Stimulated activated CD4-positive, alpha-beta T cell treated with anti-CD3 and anti-CD28 coated beads, Interleukin-12 subunit alpha, Interleukin-12 subunit beta, amount 100 ng/mL, for 48 hours (primary cell): ENCODE data around the gene CYP17A1.
A peak's percentile ranks its signal among the peaks of the same experiment; 100 is the strongest.
"Not testable (repeated sequence)": the region's sequence is repeated elsewhere in the genome, so short reads cannot be mapped to it uniquely, and the experiment has no call there.

ENCODE experiments used
- DNase-seq, 3 donors: peaks; one replicate each; pipeline ENCODE4 v3.0.0-alpha.2; 2020; ENCODE audit warnings: low read depth in 2 of 3, low spot score in 1 of 3

The CYP17A1 gene

DNA sequence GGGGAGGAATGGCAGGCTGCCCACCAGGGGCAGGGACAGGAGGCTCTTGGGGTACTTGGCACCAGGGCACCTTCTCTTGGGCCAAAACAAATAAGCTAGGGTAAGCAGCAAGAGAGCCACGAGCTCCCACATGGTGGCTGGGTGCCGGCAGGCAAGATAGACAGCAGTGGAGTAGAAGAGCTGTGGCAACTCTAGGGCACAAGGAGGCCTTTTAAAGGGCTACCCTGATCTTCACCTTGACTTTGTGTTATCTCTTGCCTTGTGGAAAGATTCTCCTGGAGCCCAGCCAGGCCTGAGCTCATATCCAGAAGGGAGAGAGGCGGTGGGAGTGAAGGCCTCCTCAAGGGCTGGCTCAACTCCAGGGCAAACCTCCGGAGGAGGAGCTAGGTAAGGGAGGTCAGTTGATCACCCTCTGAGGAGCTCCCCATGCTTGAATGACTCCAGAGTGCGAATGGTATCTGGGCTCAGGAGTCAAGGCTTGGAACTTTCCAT lies at the start of gene CYP17A1:
Gene CYP17A1 (minus strand): TSS at position 184 of the 492 bp plus-strand sequence. CDS start 52 bp downstream, at position 132.
- DNase-seq = no peak

DNA sequence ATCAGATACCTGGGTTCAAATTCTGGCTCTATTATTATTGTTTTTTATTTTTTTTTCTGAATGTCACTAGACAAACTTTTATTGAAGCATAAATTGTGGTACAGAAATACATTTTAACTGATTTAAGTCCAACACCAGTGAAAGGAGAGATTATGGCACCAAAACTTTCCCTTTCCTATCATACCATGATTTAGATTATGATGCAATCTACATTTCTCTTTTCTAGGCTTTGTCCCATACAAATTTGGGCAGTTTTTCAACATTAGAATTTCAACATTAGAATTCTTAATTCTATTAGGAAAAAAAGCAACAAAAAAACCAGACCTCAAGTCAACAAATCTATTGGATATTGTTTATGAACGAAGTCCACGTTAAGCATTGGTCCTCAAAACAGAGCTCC lies 43.0 kb upstream of the CYP17A1 start:
- no peak for DNase-seq

DNA sequence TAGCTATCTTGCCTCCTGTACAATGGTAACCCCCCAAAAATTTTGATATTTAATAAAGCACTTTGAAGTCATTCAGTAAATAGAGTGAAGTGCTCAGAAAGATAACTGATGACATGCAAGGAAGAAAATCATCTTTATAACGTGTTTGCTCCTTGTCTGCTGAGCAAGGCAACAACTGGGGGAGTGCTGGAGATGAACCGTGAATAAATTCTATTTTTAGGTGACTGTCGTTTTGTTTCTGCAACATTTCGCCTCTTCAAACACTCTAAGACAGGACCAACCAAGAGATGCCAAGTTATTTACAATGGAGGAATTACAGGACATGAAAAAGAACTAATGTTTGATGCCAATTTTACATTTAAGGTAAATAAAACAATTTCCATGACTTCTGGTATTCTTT lies 41.4 kb upstream of the CYP17A1 start:
- no peak for DNase-seq

DNA sequence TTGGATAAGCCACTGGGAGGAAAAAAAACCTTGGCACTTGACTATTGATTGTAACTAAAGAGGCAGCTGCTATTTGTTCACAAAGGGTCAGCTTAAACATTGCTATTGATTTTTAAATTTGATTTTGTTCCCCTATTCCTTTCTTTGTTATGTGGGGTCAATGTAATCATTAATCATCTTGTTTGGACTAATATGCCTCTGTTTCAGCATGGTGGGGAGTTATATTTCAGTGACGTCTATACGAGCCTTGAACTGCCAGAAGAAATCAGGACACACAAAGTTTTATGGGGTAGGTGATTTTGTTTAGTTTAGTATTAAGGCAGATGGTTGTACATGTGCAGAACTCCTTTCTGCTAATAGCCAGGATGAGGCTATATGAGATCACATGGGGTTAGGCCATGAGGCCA lies 39.5 kb upstream of the CYP17A1 start:
- no peak for DNase-seq

DNA sequence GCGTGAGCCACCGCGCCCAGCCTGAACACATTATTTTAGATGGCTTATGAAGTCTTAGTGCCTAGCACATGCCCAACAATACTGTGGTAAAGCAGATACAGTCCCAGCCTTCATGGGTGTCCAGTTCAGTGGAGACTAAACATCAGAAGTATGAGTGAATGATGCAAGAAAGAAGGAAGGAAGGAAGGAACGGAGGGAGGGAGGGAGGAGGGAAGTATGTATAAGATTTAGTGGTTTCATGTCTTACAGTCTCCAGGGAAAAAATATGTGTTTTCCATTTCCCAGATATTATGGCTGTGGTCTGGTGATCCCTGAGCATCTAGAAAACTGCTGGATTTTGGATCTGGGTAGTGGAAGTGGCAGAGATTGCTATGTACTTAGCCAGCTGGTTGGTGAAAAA lies 35.0 kb upstream of the CYP17A1 start:
- DNase-seq = no peak

GRCh38 chr10:102870221-102870620 lies 33.0 kb upstream of the CYP17A1 start:
- no peak for DNase-seq

- DNase-seq = peak in 1 of 3 donors; percentile 5
Observed at GRCh38 chr10:102869258-102870198, 32.3 kb upstream of the CYP17A1 start, which contains the start of gene AS3MT. TSS of gene AS3MT (plus strand) at chr10:102869470. CDS start at chr10:102869593, 123 bp downstream.

DNA sequence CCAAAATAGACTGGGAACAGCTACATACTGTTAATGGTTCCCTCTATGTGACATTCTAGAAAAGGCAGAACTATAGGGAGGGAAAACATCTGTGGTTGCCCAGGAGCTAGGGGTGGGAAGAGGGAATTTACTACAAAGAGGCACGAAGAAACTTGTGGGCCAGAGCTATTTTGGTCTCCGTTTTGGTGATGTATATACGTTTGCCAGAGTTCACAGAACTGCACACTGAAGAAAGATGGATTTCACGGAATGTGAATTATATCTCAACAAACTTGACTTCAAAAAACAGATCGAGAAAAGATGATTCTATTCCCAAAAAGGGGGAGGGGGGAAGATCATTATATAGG lies 31.7 kb upstream of the CYP17A1 start:
- DNase-seq = no peak

DNA sequence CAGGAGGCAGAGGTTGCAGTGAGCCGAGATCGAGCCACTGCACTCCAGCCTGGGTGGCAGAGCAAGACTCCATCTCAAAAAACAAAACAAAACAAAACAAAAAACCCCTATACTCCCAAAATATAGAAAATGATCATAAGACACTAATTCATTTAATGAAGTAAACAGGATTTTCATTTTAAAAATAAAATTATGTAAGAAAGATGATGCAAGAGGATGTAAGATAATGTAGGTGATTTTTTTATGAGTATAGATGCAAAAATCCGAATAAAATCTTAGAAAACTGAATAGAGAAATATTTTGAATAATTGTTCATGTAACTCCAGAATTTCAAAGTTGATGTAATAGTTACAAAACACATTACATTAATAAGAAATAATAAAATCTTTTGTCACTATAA lies 28.4 kb upstream of the CYP17A1 start:
- no peak for DNase-seq

DNA sequence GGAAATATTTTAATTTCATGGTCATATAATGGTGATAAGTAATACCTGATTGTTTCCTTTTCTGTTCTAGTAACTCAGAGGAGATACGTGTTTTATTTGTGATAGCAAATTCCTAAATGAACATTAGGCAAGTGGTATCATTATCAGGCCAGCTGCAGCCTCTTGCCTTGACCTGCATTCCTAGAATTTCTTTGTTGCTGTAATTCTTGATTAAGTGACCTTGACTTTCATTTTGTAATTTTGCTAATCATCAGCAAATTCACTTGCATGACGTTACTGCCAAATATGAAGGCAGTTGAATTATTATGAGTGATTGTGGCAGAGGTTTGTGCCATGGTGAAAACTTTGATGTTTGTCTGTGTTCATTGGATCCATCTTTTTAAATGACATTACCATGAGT lies 26.4 kb upstream of the CYP17A1 start:
- DNase-seq = no peak

DNA sequence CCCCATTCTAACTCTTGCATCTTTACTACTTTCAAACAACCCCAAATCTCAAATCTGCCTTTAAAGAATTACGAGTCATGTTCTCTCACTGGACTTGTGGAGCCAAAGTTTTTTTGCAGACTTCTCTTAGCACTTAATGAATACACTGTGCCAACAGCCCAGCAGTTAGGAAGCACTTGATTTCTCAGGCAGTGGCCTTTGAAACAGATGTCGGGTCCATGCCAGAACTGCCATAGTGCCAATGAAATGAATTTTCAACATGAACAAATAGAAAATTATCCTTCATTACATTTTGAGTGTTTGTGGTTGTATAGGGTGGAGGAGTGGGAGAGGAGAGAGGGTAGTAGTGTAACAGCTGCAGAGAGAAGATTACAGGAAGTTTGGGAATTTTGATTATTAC lies 22.7 kb upstream of the CYP17A1 start:
- DNase-seq = no peak

DNA sequence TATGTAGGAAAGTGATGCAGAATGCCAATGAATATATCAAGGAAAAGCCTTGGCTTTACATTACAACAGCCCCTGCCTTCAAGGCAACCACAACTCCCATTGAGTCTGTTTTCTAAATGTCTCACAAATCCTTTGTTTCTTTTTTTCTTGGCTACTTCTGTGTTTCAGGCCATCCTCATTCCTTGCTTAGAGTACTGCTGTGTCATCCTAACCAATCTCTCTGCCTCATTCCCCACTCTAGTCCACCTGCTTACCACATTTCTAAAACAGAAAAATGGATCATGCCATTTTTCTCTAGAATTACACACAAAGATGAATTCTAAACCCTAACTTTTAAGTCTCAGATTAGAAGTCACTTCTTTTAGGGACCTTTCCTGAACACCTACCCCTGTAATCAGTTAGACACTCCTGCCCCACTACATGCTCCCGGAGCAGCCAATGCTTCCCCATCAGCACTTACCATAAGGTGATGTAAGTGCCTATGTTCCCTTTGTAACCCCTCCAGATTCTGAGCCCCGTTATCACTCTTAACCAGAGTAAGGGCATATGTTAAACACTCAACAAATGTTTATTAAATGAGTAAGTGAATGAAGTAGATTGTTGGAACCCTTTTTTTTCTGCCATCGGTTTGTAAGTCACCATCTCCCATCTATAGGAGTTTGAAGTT lies 19.7 kb upstream of the CYP17A1 start:
- DNase-seq = no peak

GRCh38 chr10:102855731-102856436 lies 18.7 kb upstream of the CYP17A1 start:
- DNase-seq = not testable (repeated sequence)

DNA sequence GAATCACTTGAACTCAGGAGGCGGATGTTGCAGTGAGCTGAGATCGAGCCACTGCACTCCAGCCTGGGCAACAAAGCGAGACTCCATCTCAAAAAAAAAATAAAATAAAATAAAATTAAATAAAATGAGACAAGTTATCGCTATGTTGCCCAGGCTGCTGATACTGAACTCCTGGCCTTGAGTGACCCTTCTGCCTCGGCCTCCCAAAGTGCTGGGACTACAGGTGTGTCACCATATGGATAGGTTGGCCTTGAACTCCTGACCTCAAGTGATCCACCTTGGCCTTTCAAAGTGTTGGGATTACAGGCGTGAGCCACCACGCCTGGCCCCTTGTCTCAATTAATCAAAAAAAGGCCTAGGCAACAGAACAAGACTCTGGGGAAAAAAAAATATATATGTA lies 16.0 kb upstream of the CYP17A1 start:
- DNase-seq = not testable (repeated sequence)

GRCh38 chr10:102850025-102850518 lies 12.9 kb upstream of the CYP17A1 start:
- no peak for DNase-seq

DNA sequence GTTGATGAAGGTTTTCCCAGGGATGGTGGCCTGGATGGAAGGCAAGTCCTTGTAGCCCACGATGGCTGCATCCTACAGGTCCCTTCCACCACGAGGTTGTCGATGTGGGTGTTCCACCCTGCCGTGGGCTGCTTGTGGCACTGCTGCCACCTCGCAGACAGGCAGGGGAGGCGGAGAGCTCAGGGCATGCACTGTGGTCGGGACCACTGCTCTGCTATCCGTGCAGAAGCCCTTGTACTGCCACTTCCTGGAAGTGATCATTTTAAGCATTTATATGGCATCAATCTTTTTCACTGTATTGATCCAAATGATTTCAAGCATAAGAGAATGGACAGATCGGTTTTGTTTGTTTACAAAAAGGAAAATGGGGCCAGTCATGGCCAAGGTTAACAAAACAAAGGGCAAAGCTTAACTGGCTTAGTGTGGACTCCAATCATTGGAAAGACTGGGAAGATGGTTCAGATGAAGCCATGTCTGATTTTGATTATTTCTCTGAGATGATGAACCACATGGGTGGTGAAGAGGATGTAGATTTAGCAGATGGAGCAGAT lies 8.2 kb upstream of the CYP17A1 start:
- DNase-seq = no peak

DNA sequence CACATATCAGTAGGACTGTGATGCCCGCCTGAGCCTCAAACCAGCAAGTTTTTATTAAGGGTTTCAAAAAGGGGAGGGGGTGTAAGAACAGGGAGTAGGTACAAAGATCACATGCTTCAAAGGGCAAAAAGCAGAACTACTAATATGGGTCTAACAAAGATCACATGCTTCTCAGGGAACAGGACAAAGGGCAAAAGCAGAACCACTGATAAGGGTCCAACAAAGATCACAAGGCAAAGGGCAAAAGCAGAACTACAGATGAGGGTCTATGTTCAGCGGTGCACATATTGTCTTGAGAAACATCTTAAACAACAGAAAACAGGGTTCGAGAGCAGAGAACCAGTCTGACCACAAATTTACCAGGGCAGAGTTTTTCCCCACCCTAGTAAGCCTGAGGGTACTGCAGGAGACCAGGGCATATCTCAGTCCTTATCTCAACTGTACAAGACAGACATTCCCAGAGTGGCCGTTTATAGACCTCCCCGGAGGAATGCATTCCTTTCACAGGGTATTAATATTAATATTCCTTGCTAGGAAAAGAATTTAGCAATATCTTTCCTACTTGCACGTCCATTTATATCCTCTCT lies 7.1 kb upstream of the CYP17A1 start:
- not testable (repeated sequence) for DNase-seq

DNA sequence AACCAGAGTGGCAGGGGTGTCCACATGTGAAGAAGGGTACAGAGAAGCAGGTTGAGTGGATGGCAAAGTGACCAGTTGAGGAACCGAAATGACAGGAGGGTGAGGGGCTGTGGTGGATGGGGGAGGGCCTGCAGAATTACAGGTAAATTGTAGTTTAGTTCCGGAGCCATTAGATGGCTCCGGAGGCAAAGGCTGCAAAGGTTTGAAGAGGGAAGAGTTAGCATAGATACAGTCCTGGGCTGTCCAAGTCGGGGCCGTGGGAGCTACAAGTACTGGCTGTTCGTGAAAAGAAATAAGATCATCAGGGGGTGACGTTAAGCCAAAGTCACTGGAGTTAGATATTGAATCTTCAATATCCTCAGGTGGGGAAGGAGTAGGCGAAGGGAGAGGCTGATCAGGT lies 5.9 kb upstream of the CYP17A1 start:
- not testable (repeated sequence) for DNase-seq

DNA sequence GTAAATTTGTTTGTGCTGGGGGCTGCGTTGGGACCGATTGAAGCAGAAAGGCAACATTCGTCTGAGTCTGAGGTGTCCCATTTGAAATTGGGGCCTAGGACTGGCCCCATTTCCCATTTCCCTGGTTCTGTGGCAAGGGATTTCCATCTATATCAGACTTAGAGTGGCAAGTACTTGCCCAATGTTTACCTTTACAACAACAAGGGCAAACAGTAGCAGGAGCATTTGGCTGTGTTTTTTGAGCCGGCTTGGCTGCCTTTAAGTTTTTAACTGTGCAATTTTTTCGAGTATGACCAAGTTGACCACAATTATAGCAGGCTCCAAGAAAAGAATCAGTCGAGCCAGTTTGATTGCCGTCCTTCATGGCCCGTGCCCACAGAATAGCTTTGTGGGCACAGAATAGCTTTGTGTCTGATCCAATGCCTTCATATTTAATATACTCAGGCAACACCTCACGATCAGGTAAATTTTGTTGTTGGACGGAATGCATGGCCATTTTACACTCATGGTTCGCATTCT lies 4.7 kb upstream of the CYP17A1 start:
- DNase-seq = no peak

DNA sequence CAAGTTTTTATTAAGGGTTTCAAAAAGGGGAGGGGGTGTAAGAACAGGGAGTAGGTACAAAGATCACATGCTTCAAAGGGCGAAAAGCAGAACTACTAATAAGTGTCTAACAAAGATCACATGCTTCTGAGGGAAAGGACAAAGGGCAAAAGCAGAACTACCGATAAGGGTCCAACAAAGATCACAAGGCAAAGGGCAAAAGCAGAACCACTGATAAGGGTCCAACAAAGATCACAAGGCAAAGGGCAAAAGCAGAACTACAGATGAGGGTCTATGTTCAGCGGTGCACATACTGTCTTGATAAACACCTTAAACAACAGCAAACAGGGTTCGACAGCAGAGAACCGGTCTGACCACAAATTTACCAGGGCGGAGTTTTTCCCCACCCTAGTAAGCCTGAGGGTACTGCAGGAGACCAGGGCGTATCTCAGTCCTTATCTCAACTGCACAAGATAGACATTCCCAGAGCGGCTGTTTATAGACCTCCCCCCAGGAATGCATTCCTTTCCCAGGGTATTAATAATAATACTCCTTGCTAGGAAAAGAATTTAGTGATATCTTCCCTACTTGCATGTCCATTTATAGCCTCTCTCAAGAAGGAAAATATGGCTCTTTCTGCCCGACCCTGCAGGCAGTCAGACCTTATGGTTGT lies 1.2 kb upstream of the CYP17A1 start:
- not testable (repeated sequence) for DNase-seq
